CD4-positive, alpha-beta T cell treated with Interleukin-17A for 1 hour (primary cell): ENCODE measurements around the gene AGTR1.
"Not testable (repeated sequence)": the region's sequence is repeated elsewhere in the genome, so short reads cannot be mapped to it uniquely, and the experiment has no call there.

ENCODE experiments used
- DNase-seq: peaks from one replicate; pipeline ENCODE4 v3.0.0-alpha.2; 2020

AGTR1 gene

GRCh38 chr3:148759430-148759829, 61.7 kb downstream of the AGTR1 start:
- no peak for DNase-seq

- no peak for DNase-seq
Observed at GRCh38 chr3:148763156-148763680, 65.5 kb downstream of the AGTR1 start.

GRCh38 chr3:148763986-148764935, 66.6 kb downstream of the AGTR1 start:
- no peak for DNase-seq

- no peak for DNase-seq
Observed at GRCh38 chr3:148772361-148772760, 74.7 kb downstream of the AGTR1 start.

- DNase-seq: no peak
Observed at GRCh38 chr3:148772835-148773234, 75.1 kb downstream of the AGTR1 start.

GRCh38 chr3:148773805-148774204, 76.1 kb downstream of the AGTR1 start:
- DNase-seq: no peak

GRCh38 chr3:148778926-148779325, 81.2 kb downstream of the AGTR1 start:
- no peak for DNase-seq

- DNase-seq: not testable (repeated sequence)
Observed at GRCh38 chr3:148785026-148785425, 87.3 kb downstream of the AGTR1 start.

- not testable (repeated sequence) for DNase-seq
Observed at GRCh38 chr3:148786159-148786558, 88.5 kb downstream of the AGTR1 start.

- no peak for DNase-seq
Observed at GRCh38 chr3:148789146-148789545, 91.4 kb downstream of the AGTR1 start.

GRCh38 chr3:148789906-148790305, 92.2 kb downstream of the AGTR1 start:
- no peak for DNase-seq

GRCh38 chr3:148790370-148790769, 92.7 kb downstream of the AGTR1 start:
- no peak for DNase-seq

- no peak for DNase-seq
Observed at GRCh38 chr3:148790851-148791735, 93.4 kb downstream of the AGTR1 start.

GRCh38 chr3:148791920-148792319, 94.2 kb downstream of the AGTR1 start:
- no peak for DNase-seq

- DNase-seq: no peak
Observed at GRCh38 chr3:148792516-148792915, 94.8 kb downstream of the AGTR1 start.
